MM.1S (cell line): ENCODE measurements around the gene SFXN5.

Source experiments
- DNase-seq: peaks from one replicate; pipeline ENCODE4 v3.0.0-alpha.2; 2015
- H2AFZ ChIP-seq: fragments of 300-600 bp; sonication (generic); 2 replicates; pipeline ENCODE4 v1.6.0; 2016; ENCODE audit warnings: antibody characterized with exemption, low read length
- H3F3A ChIP-seq: fragments of 300-600 bp; sonication (generic); 2 replicates; pipeline ENCODE4 v1.6.1; 2016; ENCODE audit warnings: mild to moderate bottlenecking, antibody characterized with exemption, low read length, moderate library complexity, mixed read lengths; ENCODE audit not compliant: insufficient read depth
- H3K27ac ChIP-seq: fragments of 300-600 bp; sonication (generic); 2 replicates; pipeline ENCODE4 v1.5.1; 2016; ENCODE audit warnings: mild to moderate bottlenecking, low read length
- H3K27me3 ChIP-seq: fragments of 300-600 bp; sonication (generic); replicated peaks from 2 replicates; pipeline ENCODE4 v1.6.0; 2016; ENCODE audit warnings: low read length; ENCODE audit not compliant: insufficient read depth
- H3K36me3 ChIP-seq: fragments of 300-600 bp; sonication (generic); replicated peaks from 2 replicates; pipeline ENCODE4 v1.6.1; 2016; ENCODE audit warnings: mild to moderate bottlenecking, low read length, mixed read lengths; ENCODE audit not compliant: insufficient read depth
- H3K4me1 ChIP-seq: fragments of 300-600 bp; sonication (generic); 2 replicates; pipeline ENCODE4 v1.6.1; 2016; ENCODE audit warnings: low read length, mixed read lengths
- H3K4me2 ChIP-seq: fragments of 300-600 bp; sonication (generic); 2 replicates; pipeline ENCODE4 v1.6.0; 2016; ENCODE audit warnings: low read depth, low read length
- H3K4me3 ChIP-seq: fragments of 300-600 bp; sonication (generic); 2 replicates; pipeline ENCODE4 v1.5.1; 2016; ENCODE audit warnings: low read length, mixed read lengths
- H3K79me2 ChIP-seq: fragments of 300-600 bp; sonication (generic); 2 replicates; pipeline ENCODE4 v1.6.1; 2016; ENCODE audit warnings: mixed run types, low read length, mixed read lengths
- H3K9ac ChIP-seq: fragments of 300-600 bp; sonication (generic); 2 replicates; pipeline ENCODE4 v1.6.1; 2016; ENCODE audit warnings: low read length, mixed read lengths
- H3K9me2 ChIP-seq: fragments of 300-600 bp; sonication (generic); replicated peaks from 2 replicates; pipeline ENCODE4 v1.6.1; 2016; ENCODE audit warnings: mild to moderate bottlenecking, low read length, mixed read lengths; ENCODE audit not compliant: insufficient read depth
- H3K9me3 ChIP-seq: fragments of 300-600 bp; sonication (generic); replicated peaks from 2 replicates; pipeline ENCODE4 v1.6.1; 2016; ENCODE audit warnings: mild to moderate bottlenecking, low read length, mixed read lengths; ENCODE audit not compliant: insufficient read depth
- H4K20me1 ChIP-seq: fragments of 300-600 bp; sonication (generic); 2 replicates; pipeline ENCODE4 v1.6.1; 2016; ENCODE audit warnings: mild to moderate bottlenecking, low read length, moderate library complexity, mixed read lengths; ENCODE audit not compliant: insufficient read depth
- CTCF ChIP-seq: fragments of 300-600 bp; sonication (generic); IDR thresholded peaks from 2 replicates; pipeline ENCODE4 v1.5.1; 2016; ENCODE audit warnings: antibody characterized with exemption, low read length, mixed read lengths
- EZH2 ChIP-seq: fragments of 300-600 bp; sonication (generic); optimal IDR thresholded peaks from 2 replicates; pipeline ENCODE3; 2017; ENCODE audit warnings: low read depth, mild to moderate bottlenecking, antibody characterized with exemption, low read length, mixed read lengths
- EZH2phosphoT487 ChIP-seq: fragments of 300-600 bp; sonication (generic); IDR thresholded peaks from 2 replicates; pipeline ENCODE4 v1.6.1; 2018; ENCODE audit warnings: antibody characterized with exemption, low read length

SFXN5 gene

GRCh38 chr2:73091164-73091563 lies 19.7 kb upstream of the SFXN5 start:
- Histone ChIP-seq H3K9me2 (no peaks in the 10 kb centered on the region), H2AFZ (no peak overlapping the region), H3K27ac (no peak overlapping the region), H3F3A (no peaks in the 10 kb centered on the region), H3K79me2 (no peaks in the 10 kb centered on the region; the same call in 1 of the 2 replicates), H4K20me1 (no peaks in the 10 kb centered on the region), H3K9ac (no peak overlapping the region), H3K9me3 (no peaks in the 10 kb centered on the region), H3K4me3 (no peak overlapping the region), H3K36me3 (no peaks in the 10 kb centered on the region), H3K27me3 (no peaks in the 10 kb centered on the region), H3K4me2 (no peak overlapping the region), H3K4me1 (no peaks in the 10 kb centered on the region)
- no peak for DNase-seq
- TF ChIP-seq EZH2, result no peak

- H3K27ac ChIP-seq, result no peak overlapping the region
- no peak overlapping the region for H3K9ac ChIP-seq
- no peak for TF ChIP-seq CTCF
- TF ChIP-seq EZH2phosphoT487, result no peak
- TF ChIP-seq EZH2, result no peak
- no peak overlapping the region for H3K4me2 ChIP-seq
- H3K79me2 ChIP-seq, result peaks cover 3% of the 10 kb centered on the region; the same call in 1 of the 2 replicates
- H3K36me3 ChIP-seq, result no peaks in the 10 kb centered on the region
- no peaks in the 10 kb centered on the region; the same call in 1 of the 2 replicates for H4K20me1 ChIP-seq
- no peaks in the 10 kb centered on the region for H3F3A ChIP-seq
- no peaks in the 10 kb centered on the region for H3K9me2 ChIP-seq
- H2AFZ ChIP-seq, result no peak overlapping the region
- no peaks in the 10 kb centered on the region for H3K27me3 ChIP-seq
- no peak for DNase-seq
- H3K4me1 ChIP-seq, result no peaks in the 10 kb centered on the region
- no peaks in the 10 kb centered on the region for H3K9me3 ChIP-seq
- H3K4me3 ChIP-seq, result no peak overlapping the region
Measured at GRCh38 chr2:73089270-73090030, 17.9 kb upstream of the SFXN5 start.

- no peak for DNase-seq
- no peaks in the 10 kb centered on the region for H3F3A ChIP-seq
Measured at GRCh38 chr2:73088703-73089102, 17.2 kb upstream of the SFXN5 start.

GRCh38 chr2:73088211-73088610 lies 16.7 kb upstream of the SFXN5 start:
- no peak overlapping the region for H3K27ac ChIP-seq
- no peaks in the 10 kb centered on the region; the same call in 1 of the 2 replicates for H4K20me1 ChIP-seq
- TF ChIP-seq CTCF (no peak), EZH2phosphoT487 (no peak), EZH2 (no peak)
- DNase-seq, result no peak
- no peaks in the 10 kb centered on the region for H3K36me3 ChIP-seq
- H3K79me2 ChIP-seq, result peaks cover 3% of the 10 kb centered on the region; the same call in 1 of the 2 replicates
- no peaks in the 10 kb centered on the region for H3K4me1 ChIP-seq
- H2AFZ ChIP-seq, result no peak overlapping the region
- H3K9me3 ChIP-seq, result no peaks in the 10 kb centered on the region
- no peak overlapping the region for H3K4me2 ChIP-seq
- H3F3A ChIP-seq, result no peaks in the 10 kb centered on the region
- no peak overlapping the region for H3K9ac ChIP-seq
- no peak overlapping the region for H3K4me3 ChIP-seq
- no peaks in the 10 kb centered on the region for H3K9me2 ChIP-seq
- H3K27me3 ChIP-seq, result no peaks in the 10 kb centered on the region

More at GRCh38 chr2:73088703-73089102, 17.2 kb upstream of the SFXN5 start:
- no peak overlapping the region for H2AFZ ChIP-seq
- no peaks in the 10 kb centered on the region for H3K9me3 ChIP-seq
- H3K4me3 ChIP-seq, result no peak overlapping the region
- no peak overlapping the region for H3K4me2 ChIP-seq
- H3K79me2 ChIP-seq, result peaks cover 3% of the 10 kb centered on the region; the same call in 1 of the 2 replicates
- no peak for TF ChIP-seq EZH2
- no peaks in the 10 kb centered on the region for H3K4me1 ChIP-seq
- H4K20me1 ChIP-seq, result no peaks in the 10 kb centered on the region; the same call in 1 of the 2 replicates
- no peak overlapping the region for H3K9ac ChIP-seq
- no peaks in the 10 kb centered on the region for H3K27me3 ChIP-seq
- H3K27ac ChIP-seq, result no peak overlapping the region
- no peaks in the 10 kb centered on the region for H3K9me2 ChIP-seq
- H3K36me3 ChIP-seq, result no peaks in the 10 kb centered on the region
